HG03469 (cell line): ENCODE data around the gene PARD3.

ENCODE experiments used
- ATAC-seq: cut with Tn5 transposase; IDR thresholded peaks from one replicate; pipeline ENCODE4 v1.9.1; 2021; ENCODE audit warnings: mild to moderate bottlenecking, moderate library complexity, moderate number of reproducible peaks; ENCODE audit not compliant: unreplicated experiment

PARD3 gene

GRCh38 chr10:34181553-34182300 is 633.4 kb downstream of the PARD3 start:
- ATAC-seq = no peak

- ATAC-seq = no peak
Measured at GRCh38 chr10:34180749-34181148, 634.3 kb downstream of the PARD3 start.

- ATAC-seq = no peak
Measured at GRCh38 chr10:34179280-34179679, 635.8 kb downstream of the PARD3 start.

GRCh38 chr10:34178756-34179155 is 636.3 kb downstream of the PARD3 start:
- ATAC-seq = no peak

- ATAC-seq = no peak
Measured at GRCh38 chr10:34178196-34178595, 636.9 kb downstream of the PARD3 start.

GRCh38 chr10:34177445-34177844 is 637.7 kb downstream of the PARD3 start:
- no peak for ATAC-seq

GRCh38 chr10:34176351-34176750 is 638.7 kb downstream of the PARD3 start:
- no peak for ATAC-seq

GRCh38 chr10:34175121-34175520 is 640.0 kb downstream of the PARD3 start:
- no peak for ATAC-seq

- ATAC-seq = no peak
Measured at GRCh38 chr10:34172936-34173533, 642.1 kb downstream of the PARD3 start.

GRCh38 chr10:34171957-34172527 is 643.1 kb downstream of the PARD3 start:
- ATAC-seq = no peak

GRCh38 chr10:34169677-34170076 is 645.4 kb downstream of the PARD3 start:
- ATAC-seq = no peak

GRCh38 chr10:34169131-34169530 is 646.0 kb downstream of the PARD3 start:
- no peak for ATAC-seq

GRCh38 chr10:34168439-34168838 is 646.7 kb downstream of the PARD3 start:
- no peak for ATAC-seq

- ATAC-seq = no peak
Measured at GRCh38 chr10:34166823-34167222, 648.3 kb downstream of the PARD3 start.

- no peak for ATAC-seq
Measured at GRCh38 chr10:34166354-34166753, 648.7 kb downstream of the PARD3 start.

- no peak for ATAC-seq
Measured at GRCh38 chr10:34164029-34164428, 651.1 kb downstream of the PARD3 start.

- no peak for ATAC-seq
Measured at GRCh38 chr10:34163075-34163905, 651.8 kb downstream of the PARD3 start.

- no peak for ATAC-seq
Measured at GRCh38 chr10:34161777-34162370, 653.2 kb downstream of the PARD3 start.

GRCh38 chr10:34160595-34160994 is 654.5 kb downstream of the PARD3 start:
- ATAC-seq = no peak

GRCh38 chr10:34157501-34157900 is 657.6 kb downstream of the PARD3 start:
- ATAC-seq = no peak
